Keratinocyte (primary cell): ENCODE results near the gene LSM11. TPM values are rescaled to one million over a fixed set of nuclear protein-coding genes. Genes with fewer than 3 reads are reported as not detected.

Experiments used
- DNase-seq: peaks from one replicate; pipeline ENCODE4 v3.0.0-alpha.2; 2011; ENCODE audit warnings: low read depth, missing footprints, low spot score
- FAIRE-seq: peaks from 2 replicates; lab custom pipeline; 2011; peaks lifted over from hg19 to GRCh38; lab: Jason Lieb, UNC
- H2AFZ ChIP-seq: 2 replicates; pipeline ENCODE4 v1.6.0; 2012; ENCODE audit warnings: low read length, control low read depth, inconsistent platforms; ENCODE audit not compliant: control insufficient read depth
- H3K27ac ChIP-seq: 2 replicates; pipeline ENCODE4 v1.5.1; 2011; ENCODE audit warnings: low read length; ENCODE audit not compliant: control insufficient read depth, insufficient read depth
- H3K27me3 ChIP-seq: 3 replicates; pipeline ENCODE4 v1.6.0; 2011; ENCODE audit warnings: low read length; ENCODE audit not compliant: control insufficient read depth, insufficient read depth; ENCODE audit errors: extremely low read depth
- H3K36me3 ChIP-seq, 2 experiments: 2 replicates in 1 of 2; 3 replicates in 1 of 2; pipeline ENCODE4 v1.5.1; 2011; ENCODE audit warnings: low read length in 2 of 2, mild to moderate bottlenecking in 1 of 2; ENCODE audit not compliant: control insufficient read depth in 2 of 2, insufficient read depth in 2 of 2; ENCODE audit errors: extremely low read depth in 1 of 2
- H3K4me1 ChIP-seq: 3 replicates; pipeline ENCODE4 v1.5.1; 2011; ENCODE audit warnings: low read length; ENCODE audit not compliant: control insufficient read depth, insufficient read depth; ENCODE audit errors: extremely low read depth
- H3K4me2 ChIP-seq: 3 replicates; pipeline ENCODE4 v1.6.0; 2011; ENCODE audit warnings: low read depth, low read length; ENCODE audit not compliant: control insufficient read depth, insufficient read depth; ENCODE audit errors: extremely low read depth
- H3K4me3 ChIP-seq, 3 experiments: fragments of 200-600 bp in 1 of 3; sonication (generic) in 1 of 3; 2 replicates in 2 of 3; 3 replicates in 1 of 3; pipeline ENCODE4 v1.5.1; 2011 to 2016; ENCODE audit warnings: low read length in 3 of 3, mild to moderate bottlenecking in 3 of 3, control low read depth in 2 of 3, inconsistent platforms in 1 of 3, low read depth in 1 of 3, mixed read lengths in 1 of 3, mixed run types in 1 of 3, moderate library complexity in 1 of 3; ENCODE audit not compliant: control insufficient read depth in 2 of 3, insufficient read depth in 2 of 3; ENCODE audit errors: extremely low read depth in 1 of 3
- H3K79me2 ChIP-seq: 2 replicates; pipeline ENCODE4 v1.6.0; 2012; ENCODE audit warnings: low read length; ENCODE audit not compliant: control insufficient read depth, insufficient read depth
- H3K9ac ChIP-seq: 3 replicates; pipeline ENCODE4 v1.6.0; 2011; ENCODE audit warnings: low read length; ENCODE audit not compliant: control insufficient read depth, insufficient read depth; ENCODE audit errors: extremely low read depth
- H3K9me1 ChIP-seq: 3 replicates; pipeline ENCODE4 v1.6.0; 2011; ENCODE audit warnings: low read length; ENCODE audit not compliant: control insufficient read depth, insufficient read depth; ENCODE audit errors: extremely low read depth
- H3K9me3 ChIP-seq: 2 replicates; pipeline ENCODE4 v1.5.1; 2012; ENCODE audit warnings: low read depth, low read length; ENCODE audit not compliant: control insufficient read depth
- H4K20me1 ChIP-seq: 3 replicates; pipeline ENCODE4 v1.6.0; 2011; ENCODE audit warnings: low read length; ENCODE audit not compliant: control insufficient read depth, insufficient read depth; ENCODE audit errors: extremely low read depth
- CTCF ChIP-seq, 3 experiments: IDR thresholded peaks in 1 of 3; conservative IDR thresholded peaks in 1 of 3; optimal IDR thresholded peaks in 1 of 3; 2 replicates in 2 of 3; 3 replicates in 1 of 3; pipeline versions ENCODE3 to v1.5.1; 2011; ENCODE audit warnings: low read length in 3 of 3, mild to moderate bottlenecking in 3 of 3, moderate library complexity in 2 of 3, control low read depth in 1 of 3, inconsistent platforms in 1 of 3; ENCODE audit not compliant: insufficient read depth in 2 of 3; ENCODE audit errors: extremely low read depth in 1 of 3
- EZH2 ChIP-seq: IDR thresholded peaks from one replicate; pipeline ENCODE4 v1.6.1; 2012; ENCODE audit warnings: inconsistent platforms, mild to moderate bottlenecking, low read length, moderate library complexity
- dilution Hi-C: fragments of 300-500 bp; cut with MboI; formaldehyde crosslinking; loops from one replicate; pipeline ENCODE4 v1.7.0; 2020; ENCODE audit warnings: low sequenced_read_pairs; ENCODE audit not compliant: extremely low pct_ligation_motif_present
- polyA plus RNA-seq, 5 experiments: library from polyadenylated mRNA; depleted of rRNA in 3 of 5; stranded (reverse) in 3 of 5; stranded (forward) in 1 of 5; unstranded in 1 of 5; fragments of >200 nt; gene quantifications; 1 replicate in 1 of 5; 2 replicates in 3 of 5; 3 replicates in 1 of 5; pipeline versions ENCODE4 v1.2.1 to v1.2.3, GENCODE V29; 2011 to 2012; ENCODE audit warnings: missing spikeins in 2 of 5, low read depth in 1 of 5, low replicate concordance in 1 of 5

Gene LSM11
- polyA plus RNA-seq, 1 donor (not counting 4 experiments of a cell fraction or from before 2014, with no cell fraction given): 2.7 TPM

- no peak for DNase-seq
- peaks cover 0 to 3% of the 10 kb centered on the region in 2 experiments for H3K36me3 ChIP-seq
Measured at GRCh38 chr5:157799578-157799977, 56.1 kb downstream of the LSM11 start.

GRCh38 chr5:157800137-157800536 lies 56.6 kb downstream of the LSM11 start:
- no peaks in the 10 kb centered on the region for H3K9me3 ChIP-seq
- H4K20me1 ChIP-seq: no peaks in the 10 kb centered on the region
- no peak overlapping the region for H3K4me2 ChIP-seq
- FAIRE-seq: no peak
- H3K4me1 ChIP-seq: no peaks in the 10 kb centered on the region
- H3K27me3 ChIP-seq: no peaks in the 10 kb centered on the region
- peaks cover 0 to 5% of the 10 kb centered on the region in 2 experiments for H3K36me3 ChIP-seq
- no peaks in the 10 kb centered on the region for H3K79me2 ChIP-seq
- no peak overlapping the region for H2AFZ ChIP-seq
- dilution Hi-C loops: no loop called here
- H3K9ac ChIP-seq: no peak overlapping the region
- no peak for DNase-seq
- no peak overlapping the region for H3K4me3 ChIP-seq
- no peaks in the 10 kb centered on the region for H3K9me1 ChIP-seq
- no peak overlapping the region for H3K27ac ChIP-seq
- TF ChIP-seq CTCF (optimal IDR thresholded peaks at IDR 0.05 in 1 of 3, IDR thresholded peaks at IDR 0.05 in 1 of 3, conservative IDR thresholded peaks at IDR 0.05 in 1 of 3; ENCODE audit: extremely low read depth in 1 of 3, insufficient read depth in 2 of 3, low read length in 3 of 3): no peak
- TF ChIP-seq EZH2: no peak

More at GRCh38 chr5:157799578-157799977, 56.1 kb downstream of the LSM11 start:
- FAIRE-seq: no peak
- no peaks in the 10 kb centered on the region for H3K4me1 ChIP-seq
- no peak overlapping the region for H3K9ac ChIP-seq
- H3K27me3 ChIP-seq: no peaks in the 10 kb centered on the region
- no peak overlapping the region for H3K4me3 ChIP-seq
- no peaks in the 10 kb centered on the region for H4K20me1 ChIP-seq
- dilution Hi-C loops: no loop called here
- H3K9me3 ChIP-seq: no peaks in the 10 kb centered on the region
- TF ChIP-seq CTCF (optimal IDR thresholded peaks at IDR 0.05 in 1 of 3, IDR thresholded peaks at IDR 0.05 in 1 of 3, conservative IDR thresholded peaks at IDR 0.05 in 1 of 3; ENCODE audit: extremely low read depth in 1 of 3, insufficient read depth in 2 of 3, low read length in 3 of 3) (no peak), EZH2 (no peak)
- no peak overlapping the region for H2AFZ ChIP-seq
- H3K9me1 ChIP-seq: no peaks in the 10 kb centered on the region
- no peak overlapping the region for H3K4me2 ChIP-seq
- H3K79me2 ChIP-seq: no peaks in the 10 kb centered on the region
- H3K27ac ChIP-seq: no peak overlapping the region
